GM12873 (cell line): ENCODE measurements around the gene OSBP2.

Source experiments
- CTCF ChIP-seq: IDR thresholded peaks from 2 replicates; pipeline ENCODE4 v1.5.1; 2012; ENCODE audit warnings: low read depth, mild to moderate bottlenecking, moderate library complexity, low read length, control low read depth; ENCODE audit not compliant: insufficient read depth; ENCODE audit errors: missing control alignments

The OSBP2 gene

GRCh38 chr22:30902496-30903357, 208.1 kb downstream of the OSBP2 start:
- TF ChIP-seq CTCF = no peak

- no peak for TF ChIP-seq CTCF
Measured at GRCh38 chr22:30903876-30904460, 209.3 kb downstream of the OSBP2 start.

GRCh38 chr22:30905696-30906341, 211.1 kb downstream of the OSBP2 start:
- TF ChIP-seq CTCF = no peak

GRCh38 chr22:30906411-30906810, 211.7 kb downstream of the OSBP2 start:
- no peak for TF ChIP-seq CTCF

- TF ChIP-seq CTCF = no peak
Measured at GRCh38 chr22:30906946-30907345, 212.3 kb downstream of the OSBP2 start.

- no peak for TF ChIP-seq CTCF
Measured at GRCh38 chr22:30908051-30908461, 213.4 kb downstream of the OSBP2 start.

- no peak for TF ChIP-seq CTCF
Measured at GRCh38 chr22:30909306-30909705, 214.6 kb downstream of the OSBP2 start.
